Progenitor cell of endocrine pancreas (in vitro differentiated cells): ENCODE results near the gene KCNG4. TPM values are rescaled to one million over a fixed set of nuclear protein-coding genes. Genes with fewer than 3 reads are reported as not detected.

Source experiments
- DNase-seq: peaks from one replicate; pipeline ENCODE4 v3.0.0; 2021; ENCODE audit warnings: low spot score; ENCODE audit not compliant: unreplicated experiment
- H3K27ac Mint-ChIP-seq: 2 replicates; pipeline ENCODE4 v1.8.0; 2021; ENCODE audit warnings: mild to moderate bottlenecking, moderate library complexity, mixed read lengths
- H3K27me3 Mint-ChIP-seq: 2 replicates; pipeline ENCODE4 v1.8.0; 2021; ENCODE audit warnings: mixed read lengths
- H3K36me3 Mint-ChIP-seq: 2 replicates; pipeline ENCODE4 v1.8.0; 2022; ENCODE audit warnings: mixed read lengths; ENCODE audit not compliant: insufficient read depth
- H3K4me1 Mint-ChIP-seq: 2 replicates; pipeline ENCODE4 v1.8.0; 2021; ENCODE audit warnings: low read depth, mixed read lengths
- H3K4me3 Mint-ChIP-seq: 2 replicates; pipeline ENCODE4 v1.8.0; 2021; ENCODE audit warnings: low read depth, mild to moderate bottlenecking, moderate library complexity, mixed read lengths
- H3K9me3 Mint-ChIP-seq: 2 replicates; pipeline ENCODE4 v1.8.0; 2021; ENCODE audit warnings: low read depth, mixed read lengths
- CTCF ChIP-seq: fragments of 200-600 bp; sonication (generic); IDR thresholded peaks from one replicate; pipeline ENCODE4 v1.5.0; 2021; ENCODE audit warnings: antibody characterized with exemption, mild to moderate bottlenecking; ENCODE audit not compliant: unreplicated experiment
- total RNA-seq: library from RNA; stranded (reverse); gene quantifications from 2 replicates; pipeline ENCODE4 v1.2.1, GENCODE V29; 2021

KCNG4 gene
- total RNA-seq, 1 donor from 2014 or later: not detected

GRCh38 chr16:84237994-84238750, 1.6 kb downstream of the KCNG4 start:
- no peaks in the 10 kb centered on the region for H3K4me1 Mint-ChIP-seq

GRCh38 chr16:84236671-84237070, 3.1 kb downstream of the KCNG4 start:
- H3K36me3 Mint-ChIP-seq: no peaks in the 10 kb centered on the region
- no peak overlapping the region for H3K4me3 Mint-ChIP-seq
- peaks cover 42% of the 10 kb centered on the region for H3K27me3 Mint-ChIP-seq
- H3K27ac Mint-ChIP-seq: no peak overlapping the region
- TF ChIP-seq CTCF: no peak
- no peaks in the 10 kb centered on the region for H3K4me1 Mint-ChIP-seq
- no peak for DNase-seq
- H3K9me3 Mint-ChIP-seq: no peaks in the 10 kb centered on the region

More at GRCh38 chr16:84237994-84238750, 1.6 kb downstream of the KCNG4 start:
- H3K27me3 Mint-ChIP-seq: peaks cover 40% of the 10 kb centered on the region
- H3K4me3 Mint-ChIP-seq: no peak overlapping the region
- H3K27ac Mint-ChIP-seq: no peak overlapping the region
- no peak for DNase-seq
- no peaks in the 10 kb centered on the region for H3K9me3 Mint-ChIP-seq
- H3K36me3 Mint-ChIP-seq: no peaks in the 10 kb centered on the region
- no peak for TF ChIP-seq CTCF

GRCh38 chr16:84234321-84235241, 5.2 kb downstream of the KCNG4 start:
- no peaks in the 10 kb centered on the region for H3K9me3 Mint-ChIP-seq
- no peak for TF ChIP-seq CTCF
- peaks cover 37% of the 10 kb centered on the region for H3K27me3 Mint-ChIP-seq
- H3K27ac Mint-ChIP-seq: no peak overlapping the region
- no peaks in the 10 kb centered on the region for H3K4me1 Mint-ChIP-seq
- H3K4me3 Mint-ChIP-seq: no peak overlapping the region
- no peak for DNase-seq
- H3K36me3 Mint-ChIP-seq: no peaks in the 10 kb centered on the region

- no peaks in the 10 kb centered on the region for H3K4me1 Mint-ChIP-seq
- no peaks in the 10 kb centered on the region for H3K9me3 Mint-ChIP-seq
- H3K27ac Mint-ChIP-seq: no peak overlapping the region
- no peak for DNase-seq
- TF ChIP-seq CTCF: no peak
- no peaks in the 10 kb centered on the region for H3K36me3 Mint-ChIP-seq
- H3K4me3 Mint-ChIP-seq: no peak overlapping the region
- peaks cover 29% of the 10 kb centered on the region for H3K27me3 Mint-ChIP-seq
These were observed 6.1 kb downstream of the KCNG4 start for GRCh38 chr16:84233748-84234147.

GRCh38 chr16:84232969-84233368, 6.8 kb downstream of the KCNG4 start:
- no peaks in the 10 kb centered on the region for H3K9me3 Mint-ChIP-seq
- DNase-seq: no peak
- H3K4me1 Mint-ChIP-seq: no peaks in the 10 kb centered on the region
- H3K27me3 Mint-ChIP-seq: peaks cover 28% of the 10 kb centered on the region
- no peak overlapping the region for H3K4me3 Mint-ChIP-seq
- no peak for TF ChIP-seq CTCF
- no peaks in the 10 kb centered on the region for H3K36me3 Mint-ChIP-seq
- H3K27ac Mint-ChIP-seq: no peak overlapping the region
